Lower lobe of right lung (tissue), 2 donors: ENCODE results near the gene PAK2. TPM values are rescaled to one million over a fixed set of nuclear protein-coding genes. Genes with fewer than 3 reads are reported as not detected.

Source experiments
- ATAC-seq, 2 donors: fragments of 200-7000 bp; cut with Tn5 transposase; one replicate each; pipeline ENCODE4 v1.9.1; 2020 to 2022; ENCODE audit warnings: mild to moderate bottlenecking in 2 of 2, moderate library complexity in 2 of 2
- DNase-seq: peaks from one replicate; pipeline ENCODE4 v3.0.0-alpha.2; 2020
- H3K27ac ChIP-seq: fragments of 200-600 bp; one replicate; pipeline ENCODE4 v1.8.0; 2022
- H3K27me3 ChIP-seq: fragments of 200-600 bp; one replicate; pipeline ENCODE4 v1.8.0; 2022; ENCODE audit warnings: low read depth
- H3K36me3 ChIP-seq: fragments of 200-600 bp; one replicate; pipeline ENCODE4 v1.8.0; 2022; ENCODE audit warnings: mild to moderate bottlenecking
- H3K4me1 ChIP-seq: fragments of 200-600 bp; one replicate; pipeline ENCODE4 v1.8.0; 2022
- H3K4me3 ChIP-seq: fragments of 200-600 bp; one replicate; pipeline ENCODE4 v1.8.0; 2022; ENCODE audit warnings: mild to moderate bottlenecking
- H3K9me3 ChIP-seq: fragments of 200-600 bp; one replicate; pipeline ENCODE4 v1.8.0; 2022
- CTCF ChIP-seq: fragments of 200-600 bp; IDR thresholded peaks from one replicate; pipeline ENCODE4 v1.8.0; 2022; ENCODE audit warnings: antibody characterized with exemption, mild to moderate bottlenecking
- intact Hi-C: fragments of 100-400 bp; cut with DNase I; formaldehyde crosslinking; loops from one replicate; pipeline ENCODE4 v1.11.0; 2022
- long read RNA-seq: library from polyadenylated mRNA; unstranded; transcript quantifications from one replicate; pipeline ENCODE4 v2.0.0, GENCODE V29; 2021
- total RNA-seq: library from RNA; stranded (reverse); fragmentation: NEBNext Ultra II Directional; extraction: Animal tissue kit (Norgen Biotek cat#: 25700); gene quantifications from one replicate; pipeline ENCODE4 v1.2.1, GENCODE V29; 2021
- donor health status: DM: no; HTN: yes; CAD: no; lungs with severe emphysema.

PAK2 gene
- 80.7 TPM for total RNA-seq
- long read RNA-seq, full-length matches to known transcripts: 31 of 61 reads
- long read RNA-seq, partial matches to known transcripts: 13 of 61 reads
- long read RNA-seq, other reads (novel, unspliced or antisense): 17 of 61 reads

GRCh38 chr3:196739671-196740480 is at the start of gene PAK2:
Gene PAK2, plus strand, starts transcription at chr3:196739857. Its CDS starts 42,790 bp downstream, at chr3:196782647.
- Histone ChIP-seq H3K27me3 (no peaks in the 10 kb centered on the region), H3K36me3 (no peaks in the 10 kb centered on the region), H3K9me3 (no peaks in the 10 kb centered on the region), H3K27ac (peak within 1 kb of the TSS; percentile 98), H3K4me3 (peak within 1 kb of the TSS; percentile 90), H3K4me1 (peaks cover 19% of the 10 kb centered on the region)
- peak; percentile 18 for TF ChIP-seq CTCF
- intact Hi-C loops: no loop called here
- ATAC-seq: peak; percentile 98 to 99
- peak; percentile 96 for DNase-seq

GRCh38 chr3:196689941-196690660 is 49.6 kb upstream of the PAK2 start:
- ATAC-seq: no peak
- Histone ChIP-seq H3K4me1 (peaks cover 9% of the 10 kb centered on the region), H3K36me3 (no peaks in the 10 kb centered on the region), H3K4me3 (no peak overlapping the region), H3K27me3 (no peaks in the 10 kb centered on the region), H3K9me3 (no peaks in the 10 kb centered on the region), H3K27ac (no peak overlapping the region)
- DNase-seq: no peak
- no peak for TF ChIP-seq CTCF
- intact Hi-C loops: loop anchor here (5.0 kb wide), 1 partner anchor 83 kb away; no protein-coding TSS in a partner anchor

- intact Hi-C loops: no loop called here
- DNase-seq (no peak), ATAC-seq (no peak)
- no peak overlapping the region for H3K27ac ChIP-seq
- H3K9me3 ChIP-seq: no peaks in the 10 kb centered on the region
- no peak for TF ChIP-seq CTCF
- H3K27me3 ChIP-seq: no peaks in the 10 kb centered on the region
- no peaks in the 10 kb centered on the region for H3K36me3 ChIP-seq
- no peak overlapping the region for H3K4me3 ChIP-seq
- H3K4me1 ChIP-seq: peaks cover 6% of the 10 kb centered on the region
These were observed 48.3 kb upstream of the PAK2 start for GRCh38 chr3:196691386-196691785.

- no peak for TF ChIP-seq CTCF
- no peak for DNase-seq
- H3K9me3 ChIP-seq: no peaks in the 10 kb centered on the region
- H3K4me1 ChIP-seq: peaks cover 6% of the 10 kb centered on the region
- no peak overlapping the region for H3K27ac ChIP-seq
- H3K36me3 ChIP-seq: no peaks in the 10 kb centered on the region
- H3K4me3 ChIP-seq: no peak overlapping the region
- intact Hi-C loops: no loop called here
- H3K27me3 ChIP-seq: no peaks in the 10 kb centered on the region
- ATAC-seq: peak in 1 of 2 donors; percentile 34
These were observed 45.4 kb upstream of the PAK2 start for GRCh38 chr3:196694202-196694638.

GRCh38 chr3:196694941-196695848 is 44.5 kb upstream of the PAK2 start:
- Histone ChIP-seq H3K36me3 (no peaks in the 10 kb centered on the region), H3K4me1 (peaks cover 6% of the 10 kb centered on the region), H3K9me3 (no peaks in the 10 kb centered on the region), H3K4me3 (no peak overlapping the region), H3K27me3 (no peaks in the 10 kb centered on the region), H3K27ac (no peak overlapping the region)
- no peak for DNase-seq
- ATAC-seq: peak; percentile 14 to 47
- intact Hi-C loops: no loop called here
- TF ChIP-seq CTCF: no peak
